OCI-LY1 (cell line): ENCODE measurements around the gene MAN1A2.

Experiments
- H2AFZ ChIP-seq: fragments of 200-600 bp; sonication (generic), shearing (Covaris generic); 2 replicates; pipeline ENCODE4 v1.6.0; 2014; ENCODE audit warnings: antibody characterized with exemption, mild to moderate bottlenecking, low read length
- H3F3A ChIP-seq: fragments of 200-600 bp; sonication (generic), shearing (Covaris generic); 2 replicates; pipeline ENCODE4 v1.6.0; 2014; ENCODE audit warnings: mild to moderate bottlenecking, antibody characterized with exemption, low read length, moderate library complexity; ENCODE audit not compliant: insufficient read depth
- H3K27ac ChIP-seq: fragments of 200-600 bp; sonication (generic); 2 replicates; pipeline ENCODE4 v1.5.1; 2014; ENCODE audit warnings: low read length, mixed run types, mild to moderate bottlenecking, low read depth; ENCODE audit not compliant: poor library complexity, severe bottlenecking
- H3K27me3 ChIP-seq: fragments of 200-600 bp; sonication (generic); 2 replicates; pipeline ENCODE4 v1.6.0; 2014; ENCODE audit warnings: antibody characterized with exemption, mild to moderate bottlenecking, low read length, moderate library complexity; ENCODE audit not compliant: insufficient read depth
- H3K36me3 ChIP-seq: fragments of 200-600 bp; sonication (generic); 2 replicates; pipeline ENCODE4 v1.6.1; 2014; ENCODE audit warnings: mild to moderate bottlenecking, antibody characterized with exemption, low read length, moderate library complexity, mixed read lengths; ENCODE audit not compliant: insufficient read depth
- H3K4me1 ChIP-seq: fragments of 200-600 bp; sonication (generic); 2 replicates; pipeline ENCODE4 v1.5.1; 2014; ENCODE audit warnings: mild to moderate bottlenecking, low read length, moderate library complexity; ENCODE audit not compliant: insufficient read depth, severe bottlenecking
- H3K4me2 ChIP-seq: fragments of 200-600 bp; sonication (generic), shearing (Covaris generic); 2 replicates; pipeline ENCODE4 v1.6.1; 2014; ENCODE audit warnings: low read length
- H3K4me3 ChIP-seq: fragments of 200-600 bp; sonication (generic); 2 replicates; pipeline ENCODE4 v1.5.1; 2014; ENCODE audit warnings: low read length, low read depth, mild to moderate bottlenecking, mixed read lengths; ENCODE audit not compliant: poor library complexity, severe bottlenecking
- H3K79me2 ChIP-seq: fragments of 200-600 bp; shearing (Covaris generic); 2 replicates; pipeline ENCODE4 v1.6.1; 2016; ENCODE audit warnings: mixed run types, low read length, mixed read lengths; ENCODE audit not compliant: insufficient read depth
- H3K9ac ChIP-seq: fragments of 200-600 bp; sonication (generic), shearing (Covaris generic); 2 replicates; pipeline ENCODE4 v1.6.1; 2014; ENCODE audit warnings: mild to moderate bottlenecking, low read length, mixed read lengths
- H3K9me2 ChIP-seq: fragments of 200-600 bp; sonication (generic), shearing (Covaris generic); 2 replicates; pipeline ENCODE4 v1.6.1; 2014; ENCODE audit warnings: low read depth, mild to moderate bottlenecking, low read length, mixed read lengths
- H3K9me3 ChIP-seq: fragments of 200-600 bp; shearing (Covaris generic); 2 replicates; pipeline ENCODE4 v1.6.1; 2014; ENCODE audit warnings: low read length, mixed read lengths
- H4K20me1 ChIP-seq: fragments of 200-600 bp; sonication (generic), shearing (Covaris generic); 2 replicates; pipeline ENCODE4 v1.6.0; 2016; ENCODE audit warnings: mild to moderate bottlenecking, low read length; ENCODE audit not compliant: insufficient read depth
- EZH2 ChIP-seq: fragments of 200-600 bp; sonication (generic), shearing (Covaris generic); IDR thresholded peaks from 2 replicates; pipeline ENCODE4 v1.8.0; 2017; ENCODE audit warnings: borderline replicate concordance, mixed run types, mild to moderate bottlenecking, antibody characterized with exemption, low read length, moderate library complexity, mixed read lengths
- TF ChIP-seq, protein P1 (sequence below): fragments of 200-600 bp; sonication (generic), shearing (Covaris generic); IDR thresholded peaks from 2 replicates; pipeline ENCODE4 v1.5.1; 2017; ENCODE audit warnings: mild to moderate bottlenecking, antibody characterized with exemption, low read length, moderate library complexity, mixed read lengths

MAN1A2 gene

DNA sequence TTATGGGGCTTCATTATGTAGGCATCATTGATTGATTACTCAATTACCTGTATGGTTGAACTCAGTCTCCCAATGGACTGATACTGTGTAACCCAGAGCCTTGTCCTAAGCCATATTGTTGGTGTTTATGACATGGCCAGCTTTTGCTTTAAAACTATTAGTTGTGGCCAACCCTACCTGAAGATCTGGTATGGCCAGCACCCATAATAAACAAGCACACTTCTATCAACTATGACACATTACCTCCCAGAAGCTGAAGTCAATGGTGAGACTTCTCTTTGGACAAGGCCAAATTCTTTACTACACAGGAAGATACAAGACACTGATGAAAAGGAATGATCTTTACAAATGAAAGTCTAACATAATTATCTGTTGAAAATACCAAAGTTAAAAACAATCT is 28.8 kb downstream of the MAN1A2 start:
- Histone ChIP-seq H3K27ac (no peak overlapping the region), H4K20me1 (no peaks in the 10 kb centered on the region), H3K4me2 (no peak overlapping the region), H2AFZ (no peak overlapping the region), H3K9me2 (no peaks in the 10 kb centered on the region), H3K4me3 (no peak overlapping the region), H3K27me3 (no peaks in the 10 kb centered on the region), H3K4me1 (no peaks in the 10 kb centered on the region), H3K79me2 (peaks cover 54% of the 10 kb centered on the region), H3K9ac (no peak overlapping the region), H3K36me3 (no peaks in the 10 kb centered on the region), H3F3A (no peaks in the 10 kb centered on the region), H3K9me3 (0 out of 2 replicates have a peak, but pooled peaks cover 3% of the 10 kb centered on the region)
- TF ChIP-seq, protein P1, sequence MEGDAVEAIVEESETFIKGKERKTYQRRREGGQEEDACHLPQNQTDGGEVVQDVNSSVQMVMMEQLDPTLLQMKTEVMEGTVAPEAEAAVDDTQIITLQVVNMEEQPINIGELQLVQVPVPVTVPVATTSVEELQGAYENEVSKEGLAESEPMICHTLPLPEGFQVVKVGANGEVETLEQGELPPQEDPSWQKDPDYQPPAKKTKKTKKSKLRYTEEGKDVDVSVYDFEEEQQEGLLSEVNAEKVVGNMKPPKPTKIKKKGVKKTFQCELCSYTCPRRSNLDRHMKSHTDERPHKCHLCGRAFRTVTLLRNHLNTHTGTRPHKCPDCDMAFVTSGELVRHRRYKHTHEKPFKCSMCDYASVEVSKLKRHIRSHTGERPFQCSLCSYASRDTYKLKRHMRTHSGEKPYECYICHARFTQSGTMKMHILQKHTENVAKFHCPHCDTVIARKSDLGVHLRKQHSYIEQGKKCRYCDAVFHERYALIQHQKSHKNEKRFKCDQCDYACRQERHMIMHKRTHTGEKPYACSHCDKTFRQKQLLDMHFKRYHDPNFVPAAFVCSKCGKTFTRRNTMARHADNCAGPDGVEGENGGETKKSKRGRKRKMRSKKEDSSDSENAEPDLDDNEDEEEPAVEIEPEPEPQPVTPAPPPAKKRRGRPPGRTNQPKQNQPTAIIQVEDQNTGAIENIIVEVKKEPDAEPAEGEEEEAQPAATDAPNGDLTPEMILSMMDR: no peak
- no peak for TF ChIP-seq EZH2

DNA sequence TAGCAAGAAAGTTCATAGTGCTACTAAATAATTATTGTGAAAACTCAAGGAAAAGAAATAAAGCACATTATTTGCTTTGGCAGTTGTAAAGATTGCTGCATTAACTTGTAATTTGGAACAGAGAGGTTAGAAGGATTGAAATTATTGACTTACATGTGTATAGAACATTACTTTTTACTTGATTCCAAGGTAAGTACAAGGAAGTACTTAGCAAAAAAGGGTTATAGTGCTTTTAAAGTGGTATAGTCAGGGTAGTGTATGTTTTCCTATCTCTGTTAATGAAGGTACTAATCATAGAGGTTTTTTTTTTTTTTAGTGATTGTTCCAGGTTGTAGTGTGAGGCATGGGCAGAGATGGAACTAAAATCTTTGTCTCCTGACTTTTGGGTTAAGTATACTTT is 29.4 kb downstream of the MAN1A2 start:
- H3K36me3 ChIP-seq: no peaks in the 10 kb centered on the region
- no peak overlapping the region for H2AFZ ChIP-seq
- no peak overlapping the region for H3K27ac ChIP-seq
- no peak for TF ChIP-seq EZH2
- TF ChIP-seq, protein P1: no peak
- H3K79me2 ChIP-seq: peaks cover 49% of the 10 kb centered on the region
- H3K4me1 ChIP-seq: no peaks in the 10 kb centered on the region
- H3F3A ChIP-seq: no peaks in the 10 kb centered on the region
- H4K20me1 ChIP-seq: no peaks in the 10 kb centered on the region
- H3K9ac ChIP-seq: no peak overlapping the region
- H3K4me2 ChIP-seq: no peak overlapping the region
- no peaks in the 10 kb centered on the region for H3K27me3 ChIP-seq
- H3K9me3 ChIP-seq: peaks cover 3% of the 10 kb centered on the region; the same call in 1 of the 2 replicates
- no peak overlapping the region for H3K4me3 ChIP-seq
- H3K9me2 ChIP-seq: no peaks in the 10 kb centered on the region

DNA sequence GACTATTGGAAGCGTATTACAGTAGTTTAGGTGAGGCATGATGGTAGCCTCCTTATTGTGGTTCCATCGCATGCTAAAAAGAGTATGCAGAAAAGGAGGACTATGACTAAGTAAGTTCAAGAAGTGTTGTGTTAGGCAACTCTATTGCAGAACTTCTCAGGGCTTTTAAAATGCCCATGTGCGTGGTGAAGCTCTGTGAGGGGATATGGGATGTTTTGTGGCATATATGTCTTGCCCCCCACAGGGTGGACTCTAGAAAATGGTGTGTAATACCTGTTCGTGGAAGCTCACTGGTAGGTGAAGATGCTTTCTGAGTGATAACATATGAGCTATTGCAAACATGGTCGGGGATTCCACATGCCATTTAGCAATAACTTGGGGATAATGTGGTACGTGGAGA is 31.7 kb downstream of the MAN1A2 start:
- Histone ChIP-seq H3K27ac (no peak overlapping the region), H3K36me3 (peaks cover 22% of the 10 kb centered on the region), H3K27me3 (no peaks in the 10 kb centered on the region), H3K4me3 (no peak overlapping the region), H3K4me2 (no peak overlapping the region), H3K79me2 (peaks cover 28% of the 10 kb centered on the region), H3K9me3 (no peaks in the 10 kb centered on the region; the same call in 1 of the 2 replicates), H2AFZ (no peak overlapping the region), H3K9ac (no peak overlapping the region), H4K20me1 (no peaks in the 10 kb centered on the region), H3K9me2 (no peaks in the 10 kb centered on the region), H3F3A (no peaks in the 10 kb centered on the region), H3K4me1 (no peaks in the 10 kb centered on the region)
- TF ChIP-seq EZH2: no peak
- TF ChIP-seq, protein P1: no peak
